Trophoblast cell (in vitro differentiated cells and primary cell): ENCODE results near the gene GULP1.

ENCODE experiments used
- DNase-seq, 2 donors: peaks; one replicate each; pipeline ENCODE4 v3.0.0-alpha.2; 2016
- H2AFZ ChIP-seq: 2 replicates; pipeline ENCODE4 v1.6.1; 2013; ENCODE audit warnings: low read length, moderate library complexity, mild to moderate bottlenecking; ENCODE audit not compliant: insufficient read depth, poor library complexity
- H2AK5ac ChIP-seq: 2 replicates; pipeline ENCODE4 v1.6.1; 2013; ENCODE audit warnings: mild to moderate bottlenecking, low read length
- H2BK120ac ChIP-seq: 2 replicates; pipeline ENCODE4 v1.6.1; 2013; ENCODE audit warnings: low read length, mild to moderate bottlenecking, moderate library complexity; ENCODE audit not compliant: insufficient read depth, poor library complexity
- H2BK12ac ChIP-seq: 2 replicates; pipeline ENCODE4 v1.6.1; 2013; ENCODE audit warnings: mild to moderate bottlenecking, low read length, moderate library complexity
- H2BK5ac ChIP-seq: 2 replicates; pipeline ENCODE4 v1.6.1; 2013; ENCODE audit warnings: low read length, low read depth, moderate library complexity, mild to moderate bottlenecking; ENCODE audit not compliant: poor library complexity
- H3K14ac ChIP-seq: 2 replicates; pipeline ENCODE4 v1.6.1; 2013; ENCODE audit warnings: mild to moderate bottlenecking, low read length
- H3K18ac ChIP-seq: 2 replicates; pipeline ENCODE4 v1.6.1; 2013; ENCODE audit warnings: mild to moderate bottlenecking, low read length
- H3K23ac ChIP-seq: 2 replicates; pipeline ENCODE4 v1.6.1; 2013; ENCODE audit warnings: low read length
- H3K27ac ChIP-seq: 2 replicates; pipeline ENCODE4 v1.5.1; 2013; ENCODE audit warnings: low read depth, mild to moderate bottlenecking, inconsistent platforms, low read length, moderate library complexity
- H3K27me3 ChIP-seq: 2 replicates; pipeline ENCODE4 v1.6.1; 2013; ENCODE audit warnings: inconsistent platforms, mild to moderate bottlenecking, low read length, moderate library complexity; ENCODE audit not compliant: insufficient read depth
- H3K36me3 ChIP-seq, 2 experiments: 1 replicate in 1 of 2; 2 replicates in 1 of 2; pipeline ENCODE4 v1.6.1; 2013; ENCODE audit warnings: low read length in 2 of 2, mild to moderate bottlenecking in 2 of 2, moderate library complexity in 1 of 2; ENCODE audit not compliant: insufficient read depth in 2 of 2, control insufficient read depth in 1 of 2
- H3K4ac ChIP-seq: 2 replicates; pipeline ENCODE4 v1.6.1; 2013; ENCODE audit warnings: low read depth, mild to moderate bottlenecking, low read length, moderate library complexity
- H3K4me1 ChIP-seq, 2 experiments: 1 replicate in 1 of 2; 2 replicates in 1 of 2; pipeline ENCODE4 v1.6.1; 2013; ENCODE audit warnings: low read length in 2 of 2, mild to moderate bottlenecking in 2 of 2, moderate library complexity in 1 of 2; ENCODE audit not compliant: insufficient read depth in 2 of 2, control insufficient read depth in 1 of 2
- H3K4me2 ChIP-seq: 2 replicates; pipeline ENCODE4 v1.6.1; 2013; ENCODE audit warnings: inconsistent platforms, mild to moderate bottlenecking, low read length, moderate library complexity
- H3K4me3 ChIP-seq: 2 replicates; pipeline ENCODE4 v1.5.1; 2013; ENCODE audit warnings: mild to moderate bottlenecking, low read depth, low read length, inconsistent platforms
- H3K79me1 ChIP-seq: one replicate; pipeline ENCODE4 v1.6.1; 2013; ENCODE audit warnings: low read length
- H3K79me2 ChIP-seq: 2 replicates; pipeline ENCODE4 v1.6.1; 2013; ENCODE audit warnings: low read length, mild to moderate bottlenecking; ENCODE audit not compliant: control insufficient read depth, insufficient read depth, poor library complexity
- H3K9ac ChIP-seq: 2 replicates; pipeline ENCODE4 v1.6.1; 2013; ENCODE audit warnings: mild to moderate bottlenecking, low read length
- H3K9me3 ChIP-seq: 2 replicates; pipeline ENCODE4 v1.6.1; 2013; ENCODE audit warnings: low read depth, mild to moderate bottlenecking, control low read depth, inconsistent platforms, low read length; ENCODE audit not compliant: insufficient read depth
- H4K12ac ChIP-seq: 2 replicates; pipeline ENCODE4 v1.6.1; 2013; ENCODE audit warnings: low read depth, mild to moderate bottlenecking, low read length, moderate library complexity
- H4K8ac ChIP-seq: 2 replicates; pipeline ENCODE4 v1.6.1; 2013; ENCODE audit warnings: low read depth, mild to moderate bottlenecking, low read length, moderate library complexity
- H4K91ac ChIP-seq: one replicate; pipeline ENCODE4 v1.6.1; 2013; ENCODE audit warnings: low read depth, mild to moderate bottlenecking, low read length, moderate library complexity
- WGBS: extraction: QIAGEN DNeasy Blood & Tissue Kit; methylation state at CpG from one replicate; pipeline ENCODE4 v1.1.7; 2013; ENCODE audit warnings: missing lambda C conversion rate; ENCODE audit not compliant: insufficient read length, insufficient coverage; ENCODE audit errors: extremely low coverage; 5-methylcytosine and 5-hydroxymethylcytosine counted together

The GULP1 gene

GRCh38 chr2:188353282-188353681 is 61.6 kb downstream of the GULP1 start:
- WGBS: no CpG with 5 or more reads among the region's 5 CpGs

GRCh38 chr2:188360485-188361263 is 69.0 kb downstream of the GULP1 start:
- Histone ChIP-seq H2AK5ac (no peak overlapping the region), H3K18ac (no peak overlapping the region), H3K36me3 (no peaks in the 10 kb centered on the region), H2BK12ac (no peak overlapping the region), H4K91ac (no peak overlapping the region), H3K4me1 (no peaks in the 10 kb centered on the region), H3K4me2 (no peak overlapping the region), H3K23ac (no peak overlapping the region), H3K27me3 (no peaks in the 10 kb centered on the region), H3K4me3 (no peak overlapping the region), H3K4ac (no peak overlapping the region), H3K9ac (no peak overlapping the region), H3K79me2 (no peaks in the 10 kb centered on the region), H2AFZ (no peak overlapping the region), H3K9me3 (no peaks in the 10 kb centered on the region), H2BK5ac (no peak overlapping the region), H3K79me1 (no peaks in the 10 kb centered on the region), H4K12ac (no peak overlapping the region), H2BK120ac (no peak overlapping the region), H4K8ac (no peak overlapping the region), H3K14ac (no peak overlapping the region), H3K27ac (no peak overlapping the region)
- WGBS: no CpG with 5 or more reads among the region's 9 CpGs
- peak in 1 of 2 donors; percentile 11 for DNase-seq

More at GRCh38 chr2:188353282-188353681, 61.6 kb downstream of the GULP1 start:
- Histone ChIP-seq H3K4me1 (peaks cover 0 to 2% of the 10 kb centered on the region in 2 experiments), H2BK120ac (no peak overlapping the region), H3K79me1 (no peaks in the 10 kb centered on the region), H3K27ac (no peak overlapping the region), H3K9me3 (no peaks in the 10 kb centered on the region), H4K91ac (no peak overlapping the region), H3K18ac (no peak overlapping the region), H4K12ac (no peak overlapping the region), H3K4ac (no peak overlapping the region), H4K8ac (no peak overlapping the region), H3K36me3 (no peaks in the 10 kb centered on the region), H2AK5ac (no peak overlapping the region), H3K4me2 (no peak overlapping the region), H3K79me2 (no peaks in the 10 kb centered on the region), H2BK5ac (no peak overlapping the region), H3K27me3 (no peaks in the 10 kb centered on the region), H2AFZ (no peak overlapping the region), H2BK12ac (no peak overlapping the region), H3K23ac (no peak overlapping the region), H3K14ac (no peak overlapping the region), H3K9ac (no peak overlapping the region), H3K4me3 (no peak overlapping the region)
- DNase-seq: no peak

- Histone ChIP-seq H3K14ac (no peak overlapping the region), H3K18ac (no peak overlapping the region)
Measured at GRCh38 chr2:188364033-188364630, 72.5 kb downstream of the GULP1 start.

GRCh38 chr2:188365058-188365641 is 73.5 kb downstream of the GULP1 start:
- Histone ChIP-seq H3K14ac (no peak overlapping the region), H2BK5ac (no peak overlapping the region), H3K4me2 (no peak overlapping the region)

More at GRCh38 chr2:188364033-188364630, 72.5 kb downstream of the GULP1 start:
- H3K9ac ChIP-seq: no peak overlapping the region
- H2AFZ ChIP-seq: no peak overlapping the region
- no peak for DNase-seq
- H3K4me1 ChIP-seq: no peaks in the 10 kb centered on the region
- no peaks in the 10 kb centered on the region for H3K79me2 ChIP-seq
- WGBS: no CpG with 5 or more reads among the region's 4 CpGs
- no peak overlapping the region for H4K12ac ChIP-seq
- no peaks in the 10 kb centered on the region for H3K79me1 ChIP-seq
- no peak overlapping the region for H2BK5ac ChIP-seq
- H3K23ac ChIP-seq: no peak overlapping the region
- no peak overlapping the region for H3K4ac ChIP-seq
- H3K27ac ChIP-seq: no peak overlapping the region
- no peaks in the 10 kb centered on the region for H3K9me3 ChIP-seq
- H2BK120ac ChIP-seq: no peak overlapping the region
- no peak overlapping the region for H2BK12ac ChIP-seq
- no peaks in the 10 kb centered on the region for H3K27me3 ChIP-seq
- H3K4me2 ChIP-seq: no peak overlapping the region
- no peak overlapping the region for H2AK5ac ChIP-seq
- no peak overlapping the region for H3K4me3 ChIP-seq
- H3K36me3 ChIP-seq: no peaks in the 10 kb centered on the region
- no peak overlapping the region for H4K8ac ChIP-seq
- no peak overlapping the region for H4K91ac ChIP-seq

More at GRCh38 chr2:188365058-188365641, 73.5 kb downstream of the GULP1 start:
- Histone ChIP-seq H2AFZ (no peak overlapping the region), H3K9me3 (no peaks in the 10 kb centered on the region), H3K27ac (no peak overlapping the region), H3K4me1 (no peaks in the 10 kb centered on the region), H3K23ac (no peak overlapping the region), H2BK12ac (no peak overlapping the region), H4K12ac (no peak overlapping the region), H3K9ac (no peak overlapping the region), H2AK5ac (no peak overlapping the region), H3K27me3 (no peaks in the 10 kb centered on the region), H3K18ac (no peak overlapping the region), H2BK120ac (no peak overlapping the region), H4K91ac (no peak overlapping the region), H3K36me3 (no peaks in the 10 kb centered on the region), H3K4ac (no peak overlapping the region), H3K4me3 (no peak overlapping the region), H3K79me2 (no peaks in the 10 kb centered on the region), H3K79me1 (no peaks in the 10 kb centered on the region), H4K8ac (no peak overlapping the region)
- DNase-seq: no peak
